Measurements from ENCODE around the gene PPP4R4.
"Not testable (repeated sequence)": the region's sequence is repeated elsewhere in the genome, so short reads cannot be mapped to it uniquely, and the experiment has no call there.

The PPP4R4 gene

DNA sequence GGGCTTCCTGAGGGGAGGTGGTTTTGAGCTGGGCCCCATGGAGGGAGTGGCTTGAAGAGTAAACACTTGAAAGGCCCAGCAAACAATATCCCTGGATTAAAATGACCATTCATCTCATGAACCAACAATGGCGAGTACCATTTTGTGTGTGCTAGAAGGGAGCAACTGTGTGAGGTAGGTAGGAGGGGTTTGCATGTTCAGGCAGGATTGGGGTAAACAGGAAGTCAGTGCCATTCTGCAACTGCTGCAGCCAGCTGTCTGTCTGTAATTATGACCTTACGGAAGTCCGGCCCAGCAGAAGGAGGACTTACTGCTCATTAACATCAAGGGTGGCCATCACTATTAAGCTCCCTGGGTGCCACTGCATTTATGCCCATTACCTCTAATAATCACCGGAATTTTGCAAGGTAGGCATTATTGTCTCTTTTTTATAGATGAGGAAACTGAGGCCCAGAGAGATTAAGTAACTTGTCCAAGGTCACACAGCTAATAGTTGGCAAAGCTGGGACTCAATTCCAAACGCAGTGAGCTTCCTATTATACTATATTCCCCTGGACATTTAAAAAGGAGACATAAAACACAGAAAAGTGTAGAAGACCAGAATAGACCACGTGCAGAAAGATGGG lies 28.1 kb upstream of the PPP4R4 start:
- DNase-seq: no peak

DNA sequence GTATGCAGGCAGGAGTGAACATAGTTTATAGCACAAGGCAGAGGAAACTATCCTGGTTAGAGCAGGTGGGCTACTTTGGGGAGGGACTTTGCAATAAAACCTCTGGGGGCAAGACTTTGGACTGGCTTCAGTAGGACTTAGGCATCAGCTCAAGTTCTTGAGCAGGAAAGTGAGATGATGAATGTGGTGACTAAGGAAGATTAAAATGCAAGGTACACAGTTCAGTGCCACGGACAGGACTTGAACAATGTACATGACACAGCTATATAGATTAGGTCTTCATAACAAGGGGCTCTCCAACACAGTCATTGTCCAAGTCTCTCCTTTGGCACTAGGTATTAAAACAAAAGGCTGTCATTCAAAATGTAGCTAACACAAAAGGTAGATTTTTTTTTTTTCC lies 21.4 kb upstream of the PPP4R4 start:
- DNase-seq: no peak

DNA sequence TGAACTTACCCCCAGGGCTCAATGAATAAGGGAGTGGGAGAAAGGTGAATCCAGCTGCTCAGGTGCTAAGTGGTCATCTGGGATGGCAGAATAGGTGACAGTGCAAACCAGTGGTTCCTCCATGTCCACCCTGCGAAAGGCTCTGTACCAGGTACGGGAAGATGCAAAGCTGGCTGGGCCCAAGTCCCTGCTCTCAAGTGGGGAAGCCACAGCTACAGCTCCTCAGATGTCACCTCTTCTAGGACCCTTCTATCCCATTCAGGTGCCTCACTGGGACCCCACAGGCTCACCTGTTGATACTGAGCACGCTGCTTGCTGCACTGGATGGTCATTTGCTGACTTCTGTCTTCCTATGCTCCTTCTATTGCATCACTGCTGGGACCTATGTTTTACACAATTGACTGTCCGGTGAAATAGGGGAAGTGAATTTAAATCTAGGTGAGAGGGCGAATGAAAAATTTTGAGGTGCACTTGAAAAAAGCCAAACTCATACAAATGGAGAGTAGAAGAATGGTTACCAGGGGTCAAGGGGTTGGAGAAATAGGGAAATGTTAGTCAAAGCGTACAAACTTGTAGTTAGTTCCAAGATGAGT lies 20.3 kb upstream of the PPP4R4 start:
- DNase-seq: no peak

DNA sequence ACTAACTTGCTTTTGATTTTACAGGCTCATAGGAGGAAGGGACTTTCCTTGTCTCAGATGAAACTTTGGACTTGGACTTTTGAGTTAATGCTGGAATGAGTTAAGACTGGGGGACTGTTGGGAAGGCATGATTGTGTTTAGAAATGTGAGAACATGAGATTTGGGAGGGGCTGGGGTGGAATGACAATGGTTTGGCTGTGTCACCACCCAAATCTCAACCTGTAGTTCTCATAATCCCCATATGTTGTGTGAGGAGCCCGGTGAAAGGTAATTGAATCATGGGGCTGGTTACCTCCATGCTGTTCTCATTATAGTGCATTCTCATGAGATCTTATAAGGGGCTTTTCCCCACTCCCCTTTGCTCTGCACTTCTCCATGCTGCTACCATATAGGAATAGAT lies 18.0 kb upstream of the PPP4R4 start:
- DNase-seq: not testable (repeated sequence)

DNA sequence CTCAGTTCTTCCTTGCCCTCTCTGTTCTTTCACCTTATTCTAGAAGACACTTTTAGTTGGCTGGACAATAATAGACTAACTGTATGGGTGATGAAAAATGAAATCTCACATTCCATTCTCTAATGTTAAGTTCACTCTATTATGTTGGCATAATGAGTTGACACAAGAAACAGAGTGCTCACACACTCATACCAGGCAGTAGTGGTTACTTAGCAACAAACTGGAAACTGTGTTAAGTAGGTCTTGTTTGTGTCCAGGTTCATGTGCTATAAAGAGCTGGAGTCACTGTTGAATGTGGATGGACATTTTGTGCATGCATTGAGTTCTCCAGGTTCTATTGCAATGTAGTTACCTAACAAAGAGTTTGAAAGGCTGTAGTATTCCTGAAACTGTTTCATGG lies 16.9 kb upstream of the PPP4R4 start:
- no peak for DNase-seq

DNA sequence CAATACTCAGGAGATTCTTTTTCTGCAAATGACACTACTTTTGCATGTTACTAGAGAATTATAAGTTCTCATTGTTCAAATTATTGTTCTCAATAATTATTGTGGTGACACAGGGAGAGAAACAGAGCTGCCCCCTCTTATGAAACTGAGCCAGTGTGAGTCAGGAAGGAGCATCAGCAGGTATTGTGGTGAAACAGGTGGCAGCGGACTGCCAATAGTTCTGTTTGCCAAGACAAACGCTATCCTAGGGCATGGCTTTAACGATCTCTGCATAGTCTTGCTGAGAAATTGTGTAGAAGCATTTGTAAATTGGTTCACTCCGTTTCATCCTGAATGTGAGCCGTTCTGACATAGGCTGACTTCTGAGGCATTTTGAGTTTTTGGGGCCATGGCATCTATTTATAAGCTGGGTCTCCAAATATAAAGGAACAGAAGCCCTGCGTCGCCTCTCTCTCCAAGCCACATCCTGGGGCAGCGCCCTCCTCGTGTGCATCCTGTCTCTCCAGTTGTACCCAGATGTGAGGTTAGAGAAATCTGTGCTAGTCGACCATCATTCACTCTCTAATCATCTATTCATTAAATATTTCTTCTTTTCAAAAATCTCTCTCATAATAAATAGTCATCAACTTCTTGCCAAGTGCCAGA lies 15.8 kb upstream of the PPP4R4 start:
- no peak for DNase-seq

DNA sequence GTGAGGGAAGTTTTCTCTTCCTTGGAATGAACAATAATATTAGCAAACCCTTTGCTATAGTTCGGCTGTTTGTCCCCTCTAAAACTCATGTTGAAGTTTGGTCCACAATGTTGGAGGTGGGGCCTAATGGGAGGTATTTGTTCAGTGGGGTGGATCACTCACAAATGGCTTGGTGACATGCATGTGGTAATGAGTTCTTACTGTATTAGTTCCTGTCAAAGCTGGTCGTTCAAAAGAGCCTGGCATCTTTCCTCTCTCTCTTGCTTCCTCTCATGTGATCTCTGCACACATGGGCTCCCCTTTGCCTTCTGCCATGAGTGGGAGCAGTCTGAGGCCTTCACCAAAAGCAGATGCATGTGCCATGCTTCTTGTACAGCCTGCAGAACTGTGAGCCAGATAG lies 13.1 kb upstream of the PPP4R4 start:
- no peak for DNase-seq

DNA sequence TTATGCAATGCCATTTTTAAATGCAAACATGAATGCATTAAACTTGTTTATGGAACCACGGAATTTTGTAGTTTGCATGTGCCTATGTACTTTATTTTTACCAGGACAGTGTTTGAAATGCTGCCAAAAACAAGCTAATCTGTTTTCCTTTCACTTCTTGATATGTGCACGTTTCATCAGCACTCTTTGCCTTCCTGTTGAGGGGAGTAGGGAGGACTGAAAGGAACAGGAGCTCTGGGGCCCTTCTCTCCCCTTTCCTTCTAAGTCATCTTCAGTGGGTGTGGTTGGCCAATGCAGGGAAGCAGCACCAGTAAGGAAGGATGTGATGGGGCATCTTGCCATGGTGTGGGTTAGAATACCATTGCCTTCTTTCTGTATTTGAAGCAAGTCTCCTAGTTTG lies 12.1 kb upstream of the PPP4R4 start:
- no peak for DNase-seq

DNA sequence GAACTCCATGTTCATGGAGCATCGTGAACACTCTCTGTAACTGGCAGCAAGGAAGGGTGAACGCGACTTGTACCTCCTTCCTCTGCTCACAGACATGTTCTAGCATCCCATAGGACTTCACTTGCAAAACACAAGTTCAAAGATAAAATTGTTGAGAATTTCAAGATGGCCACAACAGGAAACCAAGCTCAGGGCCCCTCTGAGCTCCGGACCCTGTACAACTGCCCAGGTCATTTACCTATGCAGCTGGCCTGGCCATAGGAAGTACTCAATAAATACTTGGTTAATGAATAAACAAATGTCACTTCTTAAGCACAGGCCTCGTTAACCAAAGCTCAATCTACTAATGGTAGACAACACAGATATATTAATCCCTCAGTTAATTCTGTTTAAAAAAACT lies 11.7 kb upstream of the PPP4R4 start:
- no peak for DNase-seq

DNA sequence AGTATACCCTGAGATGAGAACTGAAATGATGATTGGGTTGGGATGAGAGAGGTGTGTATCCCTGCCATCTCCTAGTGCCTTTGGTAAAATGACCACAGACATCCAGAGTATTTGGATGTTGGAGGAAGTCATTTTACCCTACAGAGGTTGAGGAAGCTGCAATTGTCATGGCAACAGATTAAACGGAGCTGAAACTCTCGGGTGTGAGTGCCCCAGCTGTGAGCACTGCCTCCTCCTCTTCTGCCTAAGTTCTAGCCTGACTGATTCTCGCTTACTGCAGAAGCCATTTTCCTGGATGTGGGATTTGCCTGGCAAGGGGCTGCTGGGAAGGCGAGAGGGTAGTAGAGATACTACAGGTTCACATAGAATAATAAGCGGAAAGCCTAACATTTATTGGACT lies 10.3 kb upstream of the PPP4R4 start:
- no peak for DNase-seq

DNA sequence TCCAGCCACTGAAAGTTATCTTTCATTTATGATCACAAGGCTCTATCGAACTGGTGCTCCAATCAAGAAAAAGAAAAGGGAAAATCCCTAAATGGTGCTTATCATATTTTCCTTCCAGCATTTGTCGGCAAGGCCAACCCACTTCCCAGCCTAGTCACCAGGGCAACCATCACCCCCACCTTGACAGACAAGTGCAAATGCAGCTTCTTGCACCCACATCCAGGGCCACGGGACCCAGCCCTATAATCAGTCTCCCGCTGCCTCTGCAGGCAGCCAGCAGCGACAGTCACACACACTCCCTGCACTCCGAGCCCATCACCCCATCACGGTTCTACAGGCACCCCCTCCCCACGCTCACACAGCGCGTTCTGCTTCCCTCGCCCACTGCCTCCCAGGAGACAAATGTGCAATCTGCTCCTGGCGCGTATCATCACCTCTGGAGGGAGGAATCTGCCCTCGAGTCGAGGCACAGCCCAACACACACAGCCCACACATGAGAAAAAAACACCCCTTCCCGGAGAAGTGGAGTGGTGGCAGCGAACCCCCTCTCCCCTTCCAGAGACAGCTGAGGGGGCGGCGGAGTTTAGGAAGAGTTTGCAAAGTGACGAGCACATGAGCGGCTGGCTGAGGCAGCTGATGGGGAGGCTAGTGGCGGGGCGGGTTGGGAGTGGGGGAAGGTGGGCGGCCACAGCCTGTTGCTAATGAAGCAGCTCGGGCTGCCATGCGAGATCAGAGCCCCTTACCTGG lies 9.3 kb upstream of the PPP4R4 start:
- no peak for DNase-seq

DNA sequence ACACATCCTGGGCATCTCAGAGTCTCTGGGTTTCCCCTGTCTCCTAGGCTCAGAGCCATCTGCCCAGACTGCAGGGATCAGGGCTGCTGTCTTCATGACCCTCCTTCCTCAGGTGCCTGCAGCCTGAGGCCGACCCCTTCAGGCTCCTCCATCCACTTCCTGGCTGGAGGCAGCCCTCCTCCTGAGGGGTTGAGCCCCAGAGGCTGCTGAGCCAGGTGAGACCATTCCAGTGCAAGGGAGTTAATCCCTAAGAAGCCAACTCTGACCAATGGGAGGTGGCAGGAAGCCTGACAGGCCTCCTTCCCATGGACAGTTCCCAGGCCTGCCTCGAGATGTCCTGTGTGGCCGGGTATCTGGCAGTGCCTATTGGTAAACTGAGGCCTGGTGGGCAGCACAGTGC lies 8.4 kb upstream of the PPP4R4 start:
- DNase-seq: no peak

DNA sequence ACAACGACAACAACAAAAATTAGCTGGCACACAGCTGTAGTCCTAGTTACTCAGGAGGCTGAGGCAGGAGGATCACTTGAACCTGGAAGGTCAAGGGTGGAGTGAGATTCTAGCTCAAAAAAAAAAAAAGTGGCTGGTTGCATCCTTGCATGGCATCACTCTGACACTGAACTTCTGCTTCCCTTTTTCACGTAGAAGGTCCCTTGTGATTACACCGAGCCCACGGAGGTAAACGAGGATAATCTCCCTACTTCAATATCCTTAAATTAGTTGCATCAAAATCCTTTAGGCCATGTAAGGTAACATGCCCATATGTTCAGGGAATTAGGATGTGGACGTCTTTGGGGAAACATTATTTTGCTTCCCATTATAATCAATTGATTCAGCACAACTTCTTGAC lies 4.0 kb upstream of the PPP4R4 start:
- DNase-seq: no peak

DNA sequence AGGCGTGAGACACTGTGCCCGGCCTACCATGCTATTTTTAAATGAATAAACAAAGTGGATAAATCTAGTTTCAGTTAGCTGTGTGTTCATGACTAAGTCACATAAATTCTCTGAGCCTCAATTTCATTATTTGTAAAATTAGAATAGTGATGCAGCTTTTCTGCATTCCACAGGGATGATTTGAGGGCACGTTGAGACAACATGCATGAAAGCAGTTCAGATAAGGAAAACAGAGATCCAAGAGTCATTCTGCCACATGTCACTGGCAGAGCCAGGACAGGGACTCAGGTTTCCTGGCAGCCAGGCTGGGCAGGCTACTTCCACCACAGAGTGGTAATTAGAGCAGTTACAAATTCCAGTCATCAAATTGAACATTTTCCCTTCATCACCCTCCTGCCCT lies 2.9 kb upstream of the PPP4R4 start:
- DNase-seq: no peak

DNA sequence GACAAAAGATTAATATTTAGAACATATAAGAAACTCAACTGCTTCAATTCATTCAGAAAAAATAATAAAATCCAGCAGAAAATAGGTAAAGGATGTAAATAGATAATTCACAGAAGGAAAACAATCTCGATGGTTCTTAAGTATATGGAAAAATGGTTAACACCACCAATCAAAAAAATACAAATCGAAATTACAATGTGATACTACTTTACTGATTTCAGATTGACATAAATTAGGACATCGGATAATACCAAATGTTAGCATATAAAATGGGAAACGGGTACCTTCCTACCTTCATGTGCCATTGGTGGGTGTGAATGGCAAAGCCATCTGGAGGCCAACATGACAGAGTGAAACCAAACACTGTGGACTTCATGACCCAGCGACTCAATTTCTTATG lies 1.6 kb upstream of the PPP4R4 start:
- DNase-seq: no peak

DNA sequence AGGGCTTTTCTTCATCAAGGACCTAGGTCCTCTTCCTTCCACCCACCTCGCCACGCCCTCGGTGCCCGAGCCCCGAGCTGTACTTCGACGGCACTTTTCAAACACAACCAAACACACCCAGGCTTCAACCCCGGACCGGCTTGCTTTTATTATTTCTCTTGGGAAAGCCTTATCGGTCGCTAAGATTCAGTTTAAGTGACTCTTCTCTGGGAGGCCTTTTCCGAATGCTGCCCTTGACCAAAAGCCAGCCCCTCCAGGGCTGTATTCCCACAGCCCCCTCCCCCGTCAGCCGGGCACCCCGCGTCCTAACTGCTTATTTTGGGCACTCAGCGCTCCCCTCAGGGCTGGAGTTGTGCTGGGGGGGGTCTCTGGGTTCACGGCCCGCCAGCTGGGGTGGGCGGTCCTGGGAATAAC lies 644 bp upstream of the PPP4R4 start:
- DNase-seq: no peak

DNA sequence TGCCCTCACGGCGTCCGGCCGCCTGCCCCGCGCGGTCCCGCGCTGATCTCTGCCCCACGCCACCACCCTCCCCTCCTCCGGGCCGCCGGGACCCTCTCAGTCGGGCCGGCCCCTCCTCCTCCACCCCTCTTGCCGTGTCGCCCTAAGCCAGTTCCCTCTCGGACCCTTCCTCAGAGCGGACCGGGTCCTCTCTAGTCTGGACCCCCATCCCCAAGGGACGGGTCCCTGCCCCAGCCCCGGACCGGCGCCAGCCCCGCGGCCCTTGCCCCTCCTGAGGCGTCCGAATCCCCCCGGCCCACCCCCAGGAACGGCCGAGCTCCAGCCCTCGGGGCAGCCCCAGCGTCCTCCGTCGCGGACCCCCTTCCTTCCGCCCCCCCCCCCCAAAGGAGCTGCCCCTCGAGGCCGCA lies 485 bp downstream of the PPP4R4 start:
- DNase-seq: no peak

DNA sequence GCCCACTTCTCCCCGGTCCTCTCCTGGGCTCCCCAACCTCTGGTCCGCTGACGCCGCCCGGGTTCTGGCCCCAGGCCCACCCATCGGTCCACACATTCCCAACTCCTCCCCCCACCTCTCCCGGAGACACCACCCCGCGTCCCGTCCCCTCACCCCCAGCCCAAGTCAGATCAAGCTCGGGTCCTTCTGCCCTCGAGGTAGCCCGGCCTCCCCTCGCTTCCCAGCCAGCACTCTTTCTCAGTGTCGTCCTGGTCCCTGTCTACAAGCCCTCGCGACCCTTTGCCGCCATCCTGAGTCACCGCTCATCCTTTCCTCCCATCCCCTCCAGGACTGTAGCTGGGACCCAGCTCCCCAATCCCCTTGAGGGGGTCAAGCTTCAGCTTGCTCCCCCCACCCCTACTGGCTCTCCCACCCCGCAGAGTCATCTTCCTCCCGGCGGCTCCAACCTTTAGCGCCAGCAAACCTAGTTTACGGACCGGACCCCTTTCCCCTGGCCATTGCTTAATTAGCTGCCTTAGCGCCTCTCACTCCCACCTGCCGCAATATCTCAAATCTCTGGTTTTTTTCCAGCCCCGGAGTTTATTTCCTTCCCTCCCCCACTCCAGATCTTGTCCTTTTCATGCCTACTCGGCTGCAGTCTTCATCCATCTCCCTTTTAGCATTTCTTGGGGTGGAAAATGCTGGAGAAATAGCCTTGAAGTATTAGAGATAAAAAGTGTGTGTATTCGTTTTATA lies 1.1 kb downstream of the PPP4R4 start:
- no peak for DNase-seq

DNA sequence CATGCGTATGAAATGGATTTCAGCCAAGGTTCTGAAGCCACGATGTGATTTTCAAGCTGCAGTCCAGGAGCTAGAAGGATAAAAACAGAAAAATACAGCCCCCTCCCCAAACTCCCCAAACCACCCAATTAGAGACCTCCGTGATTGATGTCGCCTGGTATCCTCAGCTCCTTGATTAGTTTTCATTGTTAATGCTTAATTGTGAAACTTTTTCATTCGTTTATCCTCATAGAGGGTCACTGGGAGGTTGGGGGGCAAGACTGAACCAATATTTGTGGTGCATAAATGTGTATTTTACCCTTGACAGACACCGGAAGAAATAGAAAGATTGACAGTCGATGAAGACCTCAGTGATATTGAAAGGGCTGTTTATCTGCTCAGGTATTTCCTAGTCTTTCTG lies 1.6 kb downstream of the PPP4R4 start:
- DNase-seq: no peak

DNA sequence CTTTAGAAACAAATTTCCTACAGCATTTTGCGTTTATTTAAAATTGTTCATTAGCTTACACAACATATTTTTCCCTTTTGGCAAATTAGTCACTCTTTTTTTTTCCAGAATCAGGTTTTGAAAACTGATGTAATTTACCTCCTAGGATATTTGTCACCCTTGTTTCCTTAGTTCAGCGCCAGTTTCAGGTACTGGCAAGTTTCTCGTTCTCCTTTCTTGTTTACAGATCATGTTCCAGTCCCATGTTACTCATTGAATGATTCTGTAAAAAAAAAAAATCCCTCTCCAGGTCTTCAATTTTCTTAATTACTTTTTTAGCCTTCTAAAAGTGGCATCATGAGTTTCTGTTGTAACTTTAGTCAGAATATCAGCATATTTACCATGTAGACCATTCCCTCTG lies 2.7 kb downstream of the PPP4R4 start:
- DNase-seq: no peak

DNA sequence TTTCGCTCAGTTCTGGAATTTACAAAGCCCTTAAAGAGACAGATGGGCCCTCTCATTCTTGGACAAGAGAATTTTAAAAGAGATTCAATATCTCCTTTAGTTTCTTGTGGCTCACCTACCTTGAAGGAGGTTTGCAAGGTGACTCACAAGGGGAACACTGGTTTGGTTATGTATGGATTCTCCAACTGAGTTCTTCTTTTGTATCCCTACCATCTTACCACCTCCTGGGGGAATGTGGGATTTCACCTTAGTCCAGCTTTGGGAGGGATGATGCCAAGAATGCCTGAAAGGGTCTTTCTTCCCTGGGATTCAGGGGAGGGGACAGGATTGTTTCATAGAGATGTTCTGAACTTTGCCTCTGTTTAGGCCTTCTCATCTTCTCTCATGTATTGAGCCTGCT lies 3.7 kb downstream of the PPP4R4 start:
- no peak for DNase-seq

DNA sequence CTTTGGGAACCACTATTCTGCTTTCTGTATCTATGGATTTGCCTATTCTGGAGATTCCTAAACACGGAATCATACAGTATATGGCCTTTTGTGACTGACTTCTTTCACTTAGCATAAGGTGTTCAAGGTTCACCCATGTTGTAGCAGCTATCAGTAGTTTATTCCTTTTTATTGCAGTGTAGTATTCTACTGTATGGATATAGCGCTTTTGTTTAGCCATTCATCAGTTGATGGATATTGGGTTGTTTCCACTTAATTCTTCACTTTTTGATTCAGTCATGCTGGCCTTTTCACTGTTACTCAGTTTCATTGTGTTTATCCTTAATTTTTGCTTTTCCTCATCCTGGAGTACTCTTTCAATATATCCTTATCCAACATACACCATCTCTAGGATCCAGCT lies 5.1 kb downstream of the PPP4R4 start:
- DNase-seq: no peak

DNA sequence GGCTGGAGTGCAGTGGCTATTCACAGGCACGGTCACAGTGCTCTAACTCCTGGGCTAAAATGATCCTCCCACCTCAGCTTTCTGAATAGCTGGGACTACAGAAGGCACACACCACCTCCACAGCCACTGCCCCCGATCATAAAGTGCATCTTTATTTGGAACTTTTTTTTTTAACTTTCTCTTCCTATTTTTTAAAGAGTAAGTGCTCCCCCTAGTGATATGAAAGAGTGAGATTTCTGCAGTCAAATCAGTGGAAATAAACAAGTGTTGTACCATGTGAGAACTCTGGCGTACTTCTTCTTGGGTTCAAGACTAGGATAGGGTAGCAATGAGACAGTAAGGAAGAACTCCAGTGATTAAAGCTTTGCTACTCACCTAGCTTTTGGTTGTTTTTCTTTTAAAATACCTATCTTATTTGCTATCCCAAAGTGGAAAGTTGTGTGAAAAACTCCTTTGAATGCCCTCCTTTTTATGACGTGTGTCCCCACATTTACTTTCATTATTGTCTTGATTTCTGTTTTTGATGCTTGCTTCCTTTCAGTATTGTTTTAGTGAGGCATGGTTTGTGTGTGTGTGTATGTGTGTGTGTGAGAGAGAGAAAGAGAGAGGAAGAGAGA lies 6.6 kb downstream of the PPP4R4 start:
- DNase-seq: no peak
